ENCODE results near the gene FXYD5. TPM values are rescaled to one million over a fixed set of nuclear protein-coding genes. Genes with fewer than 3 reads are reported as not detected.

FXYD5 gene
- total and polyA plus RNA-seq, 4 donors, result 2.2 to 22.0 (median 7.3) TPM

DNA sequence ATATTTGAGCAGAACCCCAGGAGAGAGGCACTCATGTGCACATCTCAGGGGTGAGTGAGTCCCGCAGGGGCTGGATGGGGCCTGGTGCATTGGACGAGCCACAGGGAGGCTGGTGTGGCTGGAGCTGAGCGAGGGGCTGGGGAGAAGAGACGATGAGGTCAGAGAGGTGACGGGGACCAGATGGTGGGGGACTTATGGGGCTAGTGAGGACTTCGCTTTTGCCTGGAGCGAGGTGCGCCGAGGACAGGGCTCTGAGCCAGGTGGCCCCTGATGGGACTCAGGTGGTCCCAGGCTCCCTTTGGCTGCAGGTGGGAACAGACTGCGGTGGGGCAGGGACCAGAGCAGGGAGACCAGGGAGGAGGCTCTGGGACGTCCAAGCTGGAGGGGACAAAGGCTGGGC, 45.8 kb upstream of the FXYD5 start:
- no peak for TF ChIP-seq TAF1 (conservative IDR thresholded peaks at IDR 0.05)
- TF ChIP-seq EGR1 (IDR thresholded peaks at IDR 0.05; ENCODE audit: low read depth in 2 of 2), result no peak
- TF ChIP-seq, protein P1, sequence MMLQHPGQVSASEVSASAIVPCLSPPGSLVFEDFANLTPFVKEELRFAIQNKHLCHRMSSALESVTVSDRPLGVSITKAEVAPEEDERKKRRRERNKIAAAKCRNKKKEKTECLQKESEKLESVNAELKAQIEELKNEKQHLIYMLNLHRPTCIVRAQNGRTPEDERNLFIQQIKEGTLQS (IDR thresholded peaks at IDR 0.05), result no peak
- TF ChIP-seq JUND (IDR thresholded peaks at IDR 0.05), result no peak
- no peak for TF ChIP-seq RAD21 (IDR thresholded peaks at IDR 0.05)
- TF ChIP-seq, protein P2, sequence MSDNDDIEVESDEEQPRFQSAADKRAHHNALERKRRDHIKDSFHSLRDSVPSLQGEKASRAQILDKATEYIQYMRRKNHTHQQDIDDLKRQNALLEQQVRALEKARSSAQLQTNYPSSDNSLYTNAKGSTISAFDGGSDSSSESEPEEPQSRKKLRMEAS (IDR thresholded peaks at IDR 0.05), result no peak
- TF ChIP-seq, protein P3, sequence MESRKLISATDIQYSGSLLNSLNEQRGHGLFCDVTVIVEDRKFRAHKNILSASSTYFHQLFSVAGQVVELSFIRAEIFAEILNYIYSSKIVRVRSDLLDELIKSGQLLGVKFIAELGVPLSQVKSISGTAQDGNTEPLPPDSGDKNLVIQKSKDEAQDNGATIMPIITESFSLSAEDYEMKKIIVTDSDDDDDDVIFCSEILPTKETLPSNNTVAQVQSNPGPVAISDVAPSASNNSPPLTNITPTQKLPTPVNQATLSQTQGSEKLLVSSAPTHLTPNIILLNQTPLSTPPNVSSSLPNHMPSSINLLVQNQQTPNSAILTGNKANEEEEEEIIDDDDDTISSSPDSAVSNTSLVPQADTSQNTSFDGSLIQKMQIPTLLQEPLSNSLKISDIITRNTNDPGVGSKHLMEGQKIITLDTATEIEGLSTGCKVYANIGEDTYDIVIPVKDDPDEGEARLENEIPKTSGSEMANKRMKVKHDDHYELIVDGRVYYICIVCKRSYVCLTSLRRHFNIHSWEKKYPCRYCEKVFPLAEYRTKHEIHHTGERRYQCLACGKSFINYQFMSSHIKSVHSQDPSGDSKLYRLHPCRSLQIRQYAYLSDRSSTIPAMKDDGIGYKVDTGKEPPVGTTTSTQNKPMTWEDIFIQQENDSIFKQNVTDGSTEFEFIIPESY (IDR thresholded peaks at IDR 0.05), result no peak
- TF ChIP-seq HNF4G (IDR thresholded peaks at IDR 0.05), result no peak
- TF ChIP-seq, protein P4, sequence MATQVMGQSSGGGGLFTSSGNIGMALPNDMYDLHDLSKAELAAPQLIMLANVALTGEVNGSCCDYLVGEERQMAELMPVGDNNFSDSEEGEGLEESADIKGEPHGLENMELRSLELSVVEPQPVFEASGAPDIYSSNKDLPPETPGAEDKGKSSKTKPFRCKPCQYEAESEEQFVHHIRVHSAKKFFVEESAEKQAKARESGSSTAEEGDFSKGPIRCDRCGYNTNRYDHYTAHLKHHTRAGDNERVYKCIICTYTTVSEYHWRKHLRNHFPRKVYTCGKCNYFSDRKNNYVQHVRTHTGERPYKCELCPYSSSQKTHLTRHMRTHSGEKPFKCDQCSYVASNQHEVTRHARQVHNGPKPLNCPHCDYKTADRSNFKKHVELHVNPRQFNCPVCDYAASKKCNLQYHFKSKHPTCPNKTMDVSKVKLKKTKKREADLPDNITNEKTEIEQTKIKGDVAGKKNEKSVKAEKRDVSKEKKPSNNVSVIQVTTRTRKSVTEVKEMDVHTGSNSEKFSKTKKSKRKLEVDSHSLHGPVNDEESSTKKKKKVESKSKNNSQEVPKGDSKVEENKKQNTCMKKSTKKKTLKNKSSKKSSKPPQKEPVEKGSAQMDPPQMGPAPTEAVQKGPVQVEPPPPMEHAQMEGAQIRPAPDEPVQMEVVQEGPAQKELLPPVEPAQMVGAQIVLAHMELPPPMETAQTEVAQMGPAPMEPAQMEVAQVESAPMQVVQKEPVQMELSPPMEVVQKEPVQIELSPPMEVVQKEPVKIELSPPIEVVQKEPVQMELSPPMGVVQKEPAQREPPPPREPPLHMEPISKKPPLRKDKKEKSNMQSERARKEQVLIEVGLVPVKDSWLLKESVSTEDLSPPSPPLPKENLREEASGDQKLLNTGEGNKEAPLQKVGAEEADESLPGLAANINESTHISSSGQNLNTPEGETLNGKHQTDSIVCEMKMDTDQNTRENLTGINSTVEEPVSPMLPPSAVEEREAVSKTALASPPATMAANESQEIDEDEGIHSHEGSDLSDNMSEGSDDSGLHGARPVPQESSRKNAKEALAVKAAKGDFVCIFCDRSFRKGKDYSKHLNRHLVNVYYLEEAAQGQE (IDR thresholded peaks at IDR 0.05), result no peak
- TF ChIP-seq NR2F2 (IDR thresholded peaks at IDR 0.05), result no peak
- no peak for TF ChIP-seq YY1 (IDR thresholded peaks at IDR 0.05)
- no peak for TF ChIP-seq SP1 (IDR thresholded peaks at IDR 0.05)

DNA sequence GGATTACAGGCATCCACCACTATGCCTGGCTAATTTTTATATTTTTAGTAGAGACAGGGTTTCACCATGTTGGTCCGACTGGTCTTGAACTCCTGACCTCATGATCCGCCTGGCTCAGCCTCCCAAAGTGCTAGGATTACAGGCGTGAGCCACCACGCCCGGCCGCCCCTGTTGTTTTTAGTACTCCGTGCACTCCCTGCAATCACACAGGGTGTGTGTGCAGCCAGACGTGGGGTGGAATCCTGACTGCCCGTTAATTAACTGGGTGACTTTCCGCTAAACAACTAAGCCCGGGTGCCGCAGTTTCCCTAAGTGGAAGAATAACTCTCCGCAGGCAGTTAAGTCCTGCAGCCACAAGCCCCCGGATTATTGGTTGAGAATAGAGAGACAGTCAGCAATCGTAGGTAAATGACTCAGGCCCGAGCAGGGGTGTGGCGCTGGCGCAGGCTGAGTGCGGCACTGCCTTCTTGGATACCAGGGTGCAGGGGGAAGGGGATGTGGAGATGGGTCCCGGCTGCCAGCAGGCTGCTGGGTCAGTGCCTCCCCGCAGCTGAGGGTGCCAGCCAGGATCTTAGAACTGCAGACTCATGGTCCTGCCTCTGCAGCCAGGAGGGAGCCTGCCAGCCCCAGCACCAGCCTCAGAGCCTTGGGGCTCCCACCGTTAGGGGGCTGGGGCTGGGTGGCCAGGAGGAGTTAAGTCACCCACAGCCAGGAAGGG, 45.0 kb upstream of the FXYD5 start:
- H3K4me1 ChIP-seq (ENCODE audit: control insufficient read depth in 4 of 4, insufficient read depth in 4 of 4, low read length in 3 of 4), result peaks cover 0 to 2% (median 1%) of the 10 kb centered on the region in 4 donors
- no peaks in the 10 kb centered on the region for H3K27me3 ChIP-seq (ENCODE audit: control insufficient read depth in 4 of 4, insufficient read depth in 4 of 4, low read length in 3 of 4)
- DNase-seq (ENCODE audit: low spot score), result no peak
- no peak overlapping the region for H3K4me3 ChIP-seq (ENCODE audit: low read depth in 1 of 3, low read length in 3 of 3)
- WGBS, result 81% methylated on average over 22 of the region's 22 CpGs
- H3K9ac ChIP-seq (ENCODE audit: low read depth in 1 of 2, low read length in 2 of 2), result no peak overlapping the region
- no peaks in the 10 kb centered on the region for H3K9me3 ChIP-seq (ENCODE audit: control insufficient read depth in 4 of 4, low read length in 3 of 4)
- no peak overlapping the region for H3K27ac ChIP-seq (ENCODE audit: low read depth in 1 of 2, low read length in 2 of 2)
- no peak for TF ChIP-seq HNF4G (IDR thresholded peaks at IDR 0.05)
- TF ChIP-seq, protein P3 (IDR thresholded peaks at IDR 0.05), result no peak
- TF ChIP-seq FOXA2 (IDR thresholded peaks at IDR 0.05), result no peak
- no peak for TF ChIP-seq EGR1 (IDR thresholded peaks at IDR 0.05; ENCODE audit: low read depth in 2 of 2)
- no peak for TF ChIP-seq FOXA1 (IDR thresholded peaks at IDR 0.05)
- TF ChIP-seq, protein P5, sequence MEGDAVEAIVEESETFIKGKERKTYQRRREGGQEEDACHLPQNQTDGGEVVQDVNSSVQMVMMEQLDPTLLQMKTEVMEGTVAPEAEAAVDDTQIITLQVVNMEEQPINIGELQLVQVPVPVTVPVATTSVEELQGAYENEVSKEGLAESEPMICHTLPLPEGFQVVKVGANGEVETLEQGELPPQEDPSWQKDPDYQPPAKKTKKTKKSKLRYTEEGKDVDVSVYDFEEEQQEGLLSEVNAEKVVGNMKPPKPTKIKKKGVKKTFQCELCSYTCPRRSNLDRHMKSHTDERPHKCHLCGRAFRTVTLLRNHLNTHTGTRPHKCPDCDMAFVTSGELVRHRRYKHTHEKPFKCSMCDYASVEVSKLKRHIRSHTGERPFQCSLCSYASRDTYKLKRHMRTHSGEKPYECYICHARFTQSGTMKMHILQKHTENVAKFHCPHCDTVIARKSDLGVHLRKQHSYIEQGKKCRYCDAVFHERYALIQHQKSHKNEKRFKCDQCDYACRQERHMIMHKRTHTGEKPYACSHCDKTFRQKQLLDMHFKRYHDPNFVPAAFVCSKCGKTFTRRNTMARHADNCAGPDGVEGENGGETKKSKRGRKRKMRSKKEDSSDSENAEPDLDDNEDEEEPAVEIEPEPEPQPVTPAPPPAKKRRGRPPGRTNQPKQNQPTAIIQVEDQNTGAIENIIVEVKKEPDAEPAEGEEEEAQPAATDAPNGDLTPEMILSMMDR (IDR thresholded peaks at IDR 0.05; ENCODE audit: low read depth, low read length, missing input control), result no peak
- TF ChIP-seq SP1 (IDR thresholded peaks at IDR 0.05), result no peak
- no peak for TF ChIP-seq RXRA (IDR thresholded peaks at IDR 0.05)
- TF ChIP-seq, protein P2 (IDR thresholded peaks at IDR 0.05), result no peak
- TF ChIP-seq RAD21 (IDR thresholded peaks at IDR 0.05), result no peak
- TF ChIP-seq YY1 (IDR thresholded peaks at IDR 0.05), result no peak
- no peak for TF ChIP-seq HNF4A (conservative IDR thresholded peaks at IDR 0.05)
- no peak for TF ChIP-seq JUND (IDR thresholded peaks at IDR 0.05)
- no peak for TF ChIP-seq GABPA (IDR thresholded peaks at IDR 0.05 in 1 of 2, conservative IDR thresholded peaks at IDR 0.05 in 1 of 2)
- no peaks in the 10 kb centered on the region for H3K36me3 ChIP-seq (ENCODE audit: control insufficient read depth in 4 of 4, insufficient read depth in 3 of 4, low read depth in 1 of 4, low read length in 3 of 4)

More for the DNA sequence above, 45.8 kb upstream of the FXYD5 start:
- H3K9me3 ChIP-seq (ENCODE audit: control insufficient read depth in 4 of 4, low read length in 3 of 4), result no peaks in the 10 kb centered on the region
- no peak overlapping the region for H3K4me3 ChIP-seq (ENCODE audit: low read depth in 1 of 3, low read length in 3 of 3)
- 85% methylated on average over 11 of the region's 11 CpGs for WGBS
- no peaks in the 10 kb centered on the region for H3K36me3 ChIP-seq (ENCODE audit: control insufficient read depth in 4 of 4, insufficient read depth in 3 of 4, low read depth in 1 of 4, low read length in 3 of 4)
- DNase-seq (ENCODE audit: low spot score), result no peak
- no peaks in the 10 kb centered on the region for H3K4me1 ChIP-seq (ENCODE audit: control insufficient read depth in 4 of 4, insufficient read depth in 4 of 4, low read length in 3 of 4)
- no peak overlapping the region for H3K27ac ChIP-seq (ENCODE audit: low read depth in 1 of 2, low read length in 2 of 2)
- H3K9ac ChIP-seq (ENCODE audit: low read depth in 1 of 2, low read length in 2 of 2), result no peak overlapping the region
- H3K27me3 ChIP-seq (ENCODE audit: control insufficient read depth in 4 of 4, insufficient read depth in 4 of 4, low read length in 3 of 4), result no peaks in the 10 kb centered on the region

Measured in liver (tissue), 9 donors.